GM21390 (cell line): ENCODE measurements around the gene LMBRD1.
A peak's percentile ranks its signal among the peaks of the same experiment; 100 is the strongest.
"Not testable (repeated sequence)": the region's sequence is repeated elsewhere in the genome, so short reads cannot be mapped to it uniquely, and the experiment has no call there.

ENCODE experiments used
- ATAC-seq: cut with Tn5 transposase; IDR thresholded peaks from one replicate; pipeline ENCODE4 v1.9.1; 2021; ENCODE audit not compliant: unreplicated experiment

LMBRD1 gene

GRCh38 chr6:69796642-69797390 is at the start of gene LMBRD1:
TSS of gene LMBRD1 (minus strand) at chr6:69797010. CDS start at chr6:69796881, 129 bp downstream.
- ATAC-seq = peak; percentile 88

- no peak for ATAC-seq
Observed at GRCh38 chr6:69846312-69846711, 49.5 kb upstream of the LMBRD1 start.

- ATAC-seq = no peak
Observed at GRCh38 chr6:69843189-69843588, 46.4 kb upstream of the LMBRD1 start.

GRCh38 chr6:69841862-69842261 is 45.1 kb upstream of the LMBRD1 start:
- ATAC-seq = no peak

- peak; percentile 89 for ATAC-seq
Observed at GRCh38 chr6:69835414-69836179, 38.8 kb upstream of the LMBRD1 start.

- no peak for ATAC-seq
Observed at GRCh38 chr6:69832558-69832957, 35.7 kb upstream of the LMBRD1 start.

GRCh38 chr6:69827276-69827893 is 30.6 kb upstream of the LMBRD1 start:
- no peak for ATAC-seq

- no peak for ATAC-seq
Observed at GRCh38 chr6:69825904-69826303, 29.1 kb upstream of the LMBRD1 start.

- not testable (repeated sequence) for ATAC-seq
Observed at GRCh38 chr6:69824355-69824754, 27.5 kb upstream of the LMBRD1 start.

- ATAC-seq = no peak
Observed at GRCh38 chr6:69820438-69820837, 23.6 kb upstream of the LMBRD1 start.

GRCh38 chr6:69820018-69820417 is 23.2 kb upstream of the LMBRD1 start:
- ATAC-seq = no peak

GRCh38 chr6:69819138-69819537 is 22.3 kb upstream of the LMBRD1 start:
- no peak for ATAC-seq

GRCh38 chr6:69818223-69818930 is 21.6 kb upstream of the LMBRD1 start:
- ATAC-seq = no peak

GRCh38 chr6:69817358-69817757 is 20.5 kb upstream of the LMBRD1 start:
- ATAC-seq = no peak

- ATAC-seq = peak; percentile 44
Observed at GRCh38 chr6:69816569-69816968, 19.8 kb upstream of the LMBRD1 start.

- ATAC-seq = peak; percentile 75
Observed at GRCh38 chr6:69816026-69816425, 19.2 kb upstream of the LMBRD1 start.

GRCh38 chr6:69813508-69813907 is 16.7 kb upstream of the LMBRD1 start:
- ATAC-seq = peak; percentile 45

- ATAC-seq = no peak
Observed at GRCh38 chr6:69812746-69813427, 16.1 kb upstream of the LMBRD1 start.

GRCh38 chr6:69802995-69803394 is 6.2 kb upstream of the LMBRD1 start:
- no peak for ATAC-seq

- ATAC-seq = no peak
Observed at GRCh38 chr6:69801711-69802110, 4.9 kb upstream of the LMBRD1 start.

GRCh38 chr6:69801225-69801624 is 4.4 kb upstream of the LMBRD1 start:
- ATAC-seq = no peak
